ENCODE results near the gene BTBD3. TPM values are rescaled to one million over a fixed set of nuclear protein-coding genes. Genes with fewer than 3 reads are reported as not detected.

BTBD3 gene
- total RNA-seq, 6 experiments from 2014 or later, result 26.1 to 32.2 (median 29.5) TPM

GRCh38 chr20:11891776-11892545 is 25.7 kb upstream of the BTBD3 start:
- Mint-ChIP-seq H3K36me3 (ENCODE audit: low read depth) (peaks cover 9% of the 10 kb centered on the region; the same call in 1 of the 2 replicates), H3K4me1 (ENCODE audit: low read depth) (peaks cover 57% of the 10 kb centered on the region), H3K4me3 (peak overlapping the region; percentile 91), H3K27ac (peak overlapping the region; percentile 90), H3K27me3 (ENCODE audit: insufficient read depth) (peaks cover 1% of the 10 kb centered on the region; the same call in 1 of the 2 replicates), H3K9me3 (no peaks in the 10 kb centered on the region)
- peak; percentile 63 for DNase-seq
- no peak for TF ChIP-seq CTCF (IDR thresholded peaks at IDR 0.05)

- peaks cover 1% of the 10 kb centered on the region; the same call in 1 of the 2 replicates for H3K27me3 Mint-ChIP-seq (ENCODE audit: insufficient read depth)
- TF ChIP-seq CTCF (IDR thresholded peaks at IDR 0.05), result no peak
- DNase-seq, result no peak
- peaks cover 14% of the 10 kb centered on the region for H3K36me3 Mint-ChIP-seq (ENCODE audit: low read depth)
- no peaks in the 10 kb centered on the region for H3K9me3 Mint-ChIP-seq
- peak overlapping the region; percentile 55 for H3K4me3 Mint-ChIP-seq
- H3K27ac Mint-ChIP-seq, result 0 out of 2 replicates have a peak overlapping the region, but pooled peaks have one; percentile 13
- peaks cover 72% of the 10 kb centered on the region for H3K4me1 Mint-ChIP-seq (ENCODE audit: low read depth)
Observed at GRCh38 chr20:11894062-11894461, 23.6 kb upstream of the BTBD3 start.

- Mint-ChIP-seq H3K4me3 (peak overlapping the region; percentile 80), H3K4me1 (ENCODE audit: low read depth) (peaks cover 79% of the 10 kb centered on the region)
- no peak for TF ChIP-seq CTCF (IDR thresholded peaks at IDR 0.05)
Observed at GRCh38 chr20:11895861-11896387, 21.8 kb upstream of the BTBD3 start.

GRCh38 chr20:11901127-11901526 is 16.6 kb upstream of the BTBD3 start:
- H3K27ac Mint-ChIP-seq, result peak overlapping the region; percentile 65
- peak overlapping the region; percentile 38 for H3K4me3 Mint-ChIP-seq
- H3K4me1 Mint-ChIP-seq (ENCODE audit: low read depth), result peaks cover 69% of the 10 kb centered on the region
- no peaks in the 10 kb centered on the region; the same call in 1 of the 2 replicates for H3K27me3 Mint-ChIP-seq (ENCODE audit: insufficient read depth)
- TF ChIP-seq CTCF (IDR thresholded peaks at IDR 0.05), result no peak
- no peaks in the 10 kb centered on the region for H3K9me3 Mint-ChIP-seq
- peaks cover 10% of the 10 kb centered on the region for H3K36me3 Mint-ChIP-seq (ENCODE audit: low read depth)
- peak; percentile 83 for DNase-seq

More at GRCh38 chr20:11895861-11896387, 21.8 kb upstream of the BTBD3 start:
- Mint-ChIP-seq H3K27me3 (ENCODE audit: insufficient read depth) (no peaks in the 10 kb centered on the region; the same call in 1 of the 2 replicates), H3K9me3 (no peaks in the 10 kb centered on the region), H3K27ac (peak overlapping the region; percentile 65), H3K36me3 (ENCODE audit: low read depth) (peaks cover 19% of the 10 kb centered on the region)
- no peak for DNase-seq

- H3K4me1 Mint-ChIP-seq (ENCODE audit: low read depth), result peaks cover 68% of the 10 kb centered on the region
- peak overlapping the region; percentile 44; the same call in 1 of the 2 replicates for H3K4me3 Mint-ChIP-seq
- peak overlapping the region; percentile 62 for H3K27ac Mint-ChIP-seq
- peak; percentile 24 for DNase-seq
- H3K9me3 Mint-ChIP-seq, result no peaks in the 10 kb centered on the region
- no peak for TF ChIP-seq CTCF (IDR thresholded peaks at IDR 0.05)
- H3K36me3 Mint-ChIP-seq (ENCODE audit: low read depth), result peaks cover 10% of the 10 kb centered on the region
- no peaks in the 10 kb centered on the region; the same call in 1 of the 2 replicates for H3K27me3 Mint-ChIP-seq (ENCODE audit: insufficient read depth)
Observed at GRCh38 chr20:11902285-11902697, 15.4 kb upstream of the BTBD3 start.
